SU-DHL-6 (cell line): ENCODE data around the gene GRAMD1B.

Experiments
- CTCF ChIP-seq: fragments of 200-600 bp; sonication (generic); IDR thresholded peaks from one replicate; pipeline ENCODE4 v1.5.1; 2017; ENCODE audit warnings: antibody characterized with exemption, mild to moderate bottlenecking, low read length, moderate library complexity; ENCODE audit not compliant: insufficient read depth, poor library complexity, severe bottlenecking
- EZH2phosphoT487 ChIP-seq: fragments of 200-600 bp; sonication (generic), shearing (Covaris generic); conservative IDR thresholded peaks from 2 replicates; pipeline ENCODE4 v1.6.1; 2018; ENCODE audit warnings: mild to moderate bottlenecking, antibody characterized with exemption, low read length, moderate library complexity, mixed read lengths

- TF ChIP-seq CTCF (no peak), EZH2phosphoT487 (no peak)
These were observed 223.9 kb downstream of the GRAMD1B start for GRCh38 chr11:123653827-123654565.
